ENCODE results near the gene ACAT1.
"Not testable (repeated sequence)": the region's sequence is repeated elsewhere in the genome, so short reads cannot be mapped to it uniquely, and the experiment has no call there.

The ACAT1 gene

DNA sequence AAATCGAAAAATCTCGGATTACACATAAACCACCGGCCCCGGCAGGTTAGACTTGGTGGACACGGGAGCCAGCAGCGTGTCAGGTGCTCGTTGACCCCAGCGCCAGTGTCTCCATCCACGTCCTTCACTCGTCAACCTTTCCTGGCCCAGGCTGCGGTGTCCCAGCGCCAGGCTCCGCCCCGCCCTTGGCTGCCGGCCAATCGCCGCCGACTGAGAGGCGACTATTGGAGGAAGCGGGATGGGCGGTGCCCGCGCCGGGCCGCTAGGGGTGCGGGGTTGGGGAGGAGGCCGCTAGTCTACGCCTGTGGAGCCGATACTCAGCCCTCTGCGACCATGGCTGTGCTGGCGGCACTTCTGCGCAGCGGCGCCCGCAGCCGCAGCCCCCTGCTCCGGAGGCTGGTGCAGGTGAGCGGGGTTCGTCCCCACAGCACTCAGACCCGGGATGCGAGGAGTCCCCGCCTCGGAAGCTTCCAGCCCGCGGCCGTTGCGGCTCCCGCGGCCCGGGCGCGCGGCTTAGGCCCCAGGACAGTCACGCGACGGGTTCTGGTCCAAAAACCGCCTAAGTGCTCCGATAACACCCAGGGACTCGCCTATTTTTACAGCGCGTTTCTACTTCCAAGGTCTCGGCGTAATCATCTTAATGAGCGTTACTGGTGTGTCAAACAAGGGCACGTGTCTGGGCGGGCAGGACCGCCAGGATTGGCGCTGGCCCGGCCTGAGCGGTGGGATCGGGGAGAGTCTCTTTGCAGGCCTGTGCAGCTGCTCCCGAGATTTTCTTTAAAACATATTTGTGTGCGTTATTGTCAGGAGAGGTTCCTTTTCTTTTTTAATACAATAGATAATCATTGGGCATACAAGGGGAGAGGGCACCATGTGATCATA is at the start of gene ACAT1:
ACAT1 (plus strand) TSS at position 294 of the 882 bp plus-strand sequence; CDS start at position 334, 40 bp downstream.
- peak; percentile 52 for DNase-seq

DNA sequence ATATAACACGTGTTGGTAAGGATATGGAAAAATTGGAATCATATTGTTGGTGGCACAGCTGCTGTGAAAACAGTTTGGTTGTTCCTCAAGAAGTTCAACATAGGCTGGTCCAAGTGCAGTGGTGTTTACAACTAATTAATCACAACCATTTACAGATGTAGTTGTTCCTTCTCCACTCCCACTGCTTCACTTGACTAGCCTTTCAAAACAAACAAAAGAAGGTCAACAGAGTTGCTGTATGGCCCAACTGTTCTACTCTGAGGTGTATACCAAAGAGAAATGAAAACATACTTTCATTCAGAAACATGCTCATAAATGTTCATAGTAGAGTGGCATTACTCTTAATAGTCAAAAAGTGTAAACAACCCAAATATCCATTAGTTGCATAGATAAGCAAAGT is 36.6 kb upstream of the ACAT1 start:
- no peak for DNase-seq

- DNase-seq = no peak
Observed at GRCh38 chr11:108085672-108086071, 35.7 kb upstream of the ACAT1 start.

GRCh38 chr11:108092134-108092533 is 29.2 kb upstream of the ACAT1 start:
- no peak for DNase-seq

- no peak for DNase-seq
Observed at GRCh38 chr11:108093128-108093904, 28.1 kb upstream of the ACAT1 start.

DNA sequence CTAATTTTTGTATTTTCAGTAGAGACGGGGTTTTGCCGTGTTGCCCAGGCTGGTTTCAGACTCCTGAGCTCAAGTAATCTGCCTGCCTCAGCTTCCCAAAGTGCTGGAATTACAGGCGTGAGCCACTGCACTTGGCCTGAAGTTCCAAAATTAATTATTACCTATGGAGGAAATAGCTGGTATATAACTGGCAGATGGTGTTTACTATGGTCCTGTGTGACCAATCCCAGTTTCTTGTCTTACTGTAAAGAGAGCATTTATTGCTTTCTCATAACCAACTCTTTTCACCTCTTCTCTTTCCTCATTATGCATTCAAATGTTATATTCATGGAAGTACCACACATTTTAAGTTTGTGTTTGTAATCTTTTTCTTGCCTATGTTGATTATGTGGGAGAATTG is 24.2 kb upstream of the ACAT1 start:
- DNase-seq = no peak

- DNase-seq = no peak
Observed at GRCh38 chr11:108101090-108101775, 20.1 kb upstream of the ACAT1 start.

- DNase-seq = no peak
Observed at GRCh38 chr11:108111126-108111525, 10.2 kb upstream of the ACAT1 start.

DNA sequence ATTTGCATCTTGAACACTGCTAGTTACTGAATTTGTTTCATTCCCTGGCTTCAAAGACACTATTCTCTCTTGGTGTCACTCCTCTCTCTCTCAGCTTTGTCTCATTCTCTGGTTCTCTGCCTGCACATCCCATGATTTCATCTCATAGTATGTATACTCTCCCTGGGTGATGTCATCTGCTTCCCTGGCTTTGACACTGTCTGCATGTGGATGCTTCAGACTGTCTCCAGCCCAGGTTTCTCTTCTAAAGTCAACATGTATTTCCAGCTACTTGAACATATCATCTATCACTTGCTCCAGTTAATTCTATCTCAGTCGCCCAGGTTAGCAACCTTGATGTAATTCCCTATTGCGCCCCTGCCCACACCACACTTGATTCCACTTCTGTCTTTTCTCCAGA is 9.3 kb upstream of the ACAT1 start:
- no peak for DNase-seq

GRCh38 chr11:108115500-108116140 is 5.7 kb upstream of the ACAT1 start:
- peak; percentile 20 for DNase-seq

- DNase-seq = no peak
Observed at GRCh38 chr11:108117746-108118371, 3.5 kb upstream of the ACAT1 start.

GRCh38 chr11:108120936-108121273 is 462 bp upstream of the ACAT1 start:
- DNase-seq = not testable (repeated sequence)

- DNase-seq = no peak
Observed at GRCh38 chr11:108122166-108122628, 830 bp downstream of the ACAT1 start.

DNA sequence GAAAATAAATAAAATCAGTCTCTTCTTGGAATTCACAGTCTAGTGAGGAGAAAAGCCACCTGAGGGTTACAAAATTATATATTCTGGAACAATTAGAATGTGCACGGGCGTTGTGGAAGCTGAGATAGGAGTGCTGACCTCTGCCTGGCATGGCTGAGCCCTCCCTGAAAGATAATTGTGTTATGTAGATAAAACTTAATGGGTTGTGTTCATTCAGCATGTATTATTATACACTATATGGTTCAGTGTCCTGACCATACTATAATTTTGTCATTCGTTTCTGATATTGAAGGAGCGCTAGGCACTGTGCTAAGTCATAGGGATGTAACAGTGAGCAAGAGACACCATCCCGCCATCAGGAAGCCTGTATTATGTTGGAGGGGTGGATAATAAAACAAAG is 3.7 kb downstream of the ACAT1 start:
- no peak for DNase-seq

- no peak for DNase-seq
Observed at GRCh38 chr11:108128772-108129171, 7.4 kb downstream of the ACAT1 start.

DNA sequence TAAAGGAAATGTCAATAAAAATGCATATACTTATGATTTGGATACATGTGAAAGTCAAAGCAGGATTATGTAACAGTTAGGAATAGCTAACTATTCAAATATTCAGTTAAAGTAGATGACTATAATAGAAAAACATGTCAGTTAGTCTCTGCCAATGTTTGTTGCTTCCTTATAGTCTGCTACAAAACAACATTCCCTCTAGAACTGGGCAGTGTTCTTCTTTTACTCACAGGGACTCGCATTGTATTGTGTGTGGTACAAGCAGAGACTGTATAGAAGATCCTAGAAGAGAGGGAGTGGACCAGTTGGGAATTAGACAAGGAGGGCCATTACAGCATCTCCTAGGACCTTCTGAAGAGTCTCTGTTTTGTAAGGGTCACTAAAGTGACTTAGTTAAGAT is 10.6 kb downstream of the ACAT1 start:
- no peak for DNase-seq

- DNase-seq = not testable (repeated sequence)
Observed at GRCh38 chr11:108132993-108133538, 11.7 kb downstream of the ACAT1 start.

DNA sequence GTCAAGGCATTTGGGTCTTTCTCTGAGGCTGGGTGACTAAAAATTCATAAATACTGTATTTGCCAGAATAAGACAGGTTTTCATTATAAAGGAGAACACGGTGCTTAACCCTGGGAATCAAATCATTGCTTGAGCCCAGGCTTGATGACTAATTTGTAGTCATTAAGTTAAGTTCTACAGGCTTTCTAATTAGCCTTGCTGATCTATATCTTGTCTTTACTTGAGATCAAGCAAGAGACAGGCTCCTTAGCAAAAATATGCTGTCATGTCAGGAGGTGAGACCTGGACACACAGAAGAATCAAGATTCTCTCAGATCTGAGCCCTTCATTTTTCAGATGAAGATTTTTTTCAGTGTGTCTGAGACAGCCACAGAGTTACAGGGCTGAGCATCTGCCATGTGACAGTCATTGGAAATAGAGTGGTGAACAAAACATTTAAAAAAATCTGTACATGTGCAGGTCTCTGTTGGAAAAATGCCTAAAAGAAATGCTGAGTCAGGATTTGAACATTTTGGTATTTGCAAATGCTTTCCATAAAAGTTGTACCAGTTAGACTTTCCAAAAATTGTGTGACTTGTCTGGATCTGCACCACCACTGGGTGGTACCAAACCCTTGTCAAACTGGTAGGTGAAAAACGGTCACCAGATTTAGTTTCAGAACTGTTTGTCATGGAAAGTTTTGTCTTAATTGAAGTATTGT is 14.6 kb downstream of the ACAT1 start:
- no peak for DNase-seq

GRCh38 chr11:108137212-108137611 is 15.8 kb downstream of the ACAT1 start:
- DNase-seq = no peak

GRCh38 chr11:108142304-108142703 is 20.9 kb downstream of the ACAT1 start:
- DNase-seq = no peak

GRCh38 chr11:108144615-108145014 is 23.2 kb downstream of the ACAT1 start:
- DNase-seq = no peak

Data from NCI-H187 treated with DMSO at 0.1 percent for 48 hours (cell line).